SIG-M5 (cell line): ENCODE data around the gene JOSD1.
A peak's percentile ranks its signal among the peaks of the same experiment; 100 is the strongest.

Experiments used
- DNase-seq: peaks from one replicate; lab custom pipeline; 2025; lab: John Stamatoyannopoulos, UW

Gene JOSD1

GRCh38 chr22:38712486-38713207 is 11.9 kb upstream of the JOSD1 start:
- DNase-seq, result no peak

GRCh38 chr22:38710866-38711265 is 10.1 kb upstream of the JOSD1 start:
- DNase-seq, result no peak

GRCh38 chr22:38710351-38710750 is 9.6 kb upstream of the JOSD1 start:
- DNase-seq, result no peak

- DNase-seq, result no peak
These were observed 8.6 kb upstream of the JOSD1 start for GRCh38 chr22:38709306-38709705.

GRCh38 chr22:38707984-38708383 is 7.2 kb upstream of the JOSD1 start:
- DNase-seq, result no peak

- DNase-seq, result no peak
These were observed 6.6 kb upstream of the JOSD1 start for GRCh38 chr22:38707346-38707745.

- DNase-seq, result no peak
These were observed 6.1 kb upstream of the JOSD1 start for GRCh38 chr22:38706901-38707195.

GRCh38 chr22:38706101-38706900 is 5.6 kb upstream of the JOSD1 start:
- no peak for DNase-seq

- peak; percentile 99 for DNase-seq
These were observed 4.7 kb upstream of the JOSD1 start, which contains the start of gene GTPBP1 for GRCh38 chr22:38705235-38706100. Gene GTPBP1 (plus strand): TSS chr22:38705944. CDS start chr22:38705956, 12 bp downstream.

GRCh38 chr22:38704654-38705234 is 4.0 kb upstream of the JOSD1 start:
- no peak for DNase-seq

GRCh38 chr22:38700270-38700788 is 414 bp downstream of the JOSD1 start:
- no peak for DNase-seq

GRCh38 chr22:38699784-38700183 is 959 bp downstream of the JOSD1 start:
- no peak for DNase-seq

- no peak for DNase-seq
These were observed 1.6 kb downstream of the JOSD1 start for GRCh38 chr22:38699143-38699542.

- no peak for DNase-seq
These were observed 2.2 kb downstream of the JOSD1 start for GRCh38 chr22:38698407-38699094.

- DNase-seq, result no peak
These were observed 3.2 kb downstream of the JOSD1 start for GRCh38 chr22:38697425-38698089.

- DNase-seq, result no peak
These were observed 3.9 kb downstream of the JOSD1 start for GRCh38 chr22:38696606-38697424.

GRCh38 chr22:38694940-38695339 is 5.8 kb downstream of the JOSD1 start:
- DNase-seq, result no peak

- no peak for DNase-seq
These were observed 6.7 kb downstream of the JOSD1 start for GRCh38 chr22:38694049-38694448.

- no peak for DNase-seq
These were observed 11.1 kb downstream of the JOSD1 start for GRCh38 chr22:38689651-38690050.

GRCh38 chr22:38685761-38686160 is 15.0 kb downstream of the JOSD1 start:
- no peak for DNase-seq
